D721Med (cell line): ENCODE data around the gene FCN3.

ENCODE experiments used
- DNase-seq: peaks from one replicate; pipeline ENCODE4 v3.0.0; 2011; ENCODE audit warnings: low spot score; ENCODE audit not compliant: insufficient read length
- FAIRE-seq: peaks from 2 replicates; lab custom pipeline; 2011; peaks lifted over from hg19 to GRCh38; lab: Jason Lieb, UNC
- CTCF ChIP-seq: IDR thresholded peaks from 2 replicates; pipeline ENCODE4 v1.5.1; 2012; ENCODE audit warnings: mild to moderate bottlenecking, control low read depth; ENCODE audit not compliant: insufficient read depth; ENCODE audit errors: missing control alignments

FCN3 gene

GRCh38 chr1:27366113-27366410, 8.6 kb downstream of the FCN3 start:
- no peak for TF ChIP-seq CTCF
- DNase-seq = no peak
- no peak for FAIRE-seq

- DNase-seq (no peak), FAIRE-seq (no peak)
- TF ChIP-seq CTCF = no peak
These were observed 9.1 kb downstream of the FCN3 start for GRCh38 chr1:27365372-27366112.

- no peak for TF ChIP-seq CTCF
- FAIRE-seq = no peak
- DNase-seq = no peak
These were observed 9.8 kb downstream of the FCN3 start for GRCh38 chr1:27364696-27365371.

- TF ChIP-seq CTCF = no peak
- FAIRE-seq = no peak
- DNase-seq = no peak
These were observed 10.6 kb downstream of the FCN3 start for GRCh38 chr1:27363766-27364695.

- FAIRE-seq = no peak
- no peak for TF ChIP-seq CTCF
- no peak for DNase-seq
These were observed 13.1 kb downstream of the FCN3 start for GRCh38 chr1:27361553-27361952.

GRCh38 chr1:27361044-27361402, 13.6 kb downstream of the FCN3 start:
- no peak for TF ChIP-seq CTCF
- FAIRE-seq (no peak), DNase-seq (no peak)
